HG02798 (cell line): ENCODE results near the gene HUNK.

Experiments
- ATAC-seq: cut with Tn5 transposase; IDR thresholded peaks from one replicate; pipeline ENCODE4 v1.9.1; 2021; ENCODE audit warnings: mild to moderate bottlenecking; ENCODE audit not compliant: unreplicated experiment, poor library complexity

Gene HUNK

GRCh38 chr21:31894457-31894856 lies 21.6 kb downstream of the HUNK start:
- ATAC-seq: no peak

GRCh38 chr21:31895077-31895835 lies 22.4 kb downstream of the HUNK start:
- no peak for ATAC-seq

- no peak for ATAC-seq
Observed at GRCh38 chr21:31896019-31896418, 23.2 kb downstream of the HUNK start.

GRCh38 chr21:31897311-31897710 lies 24.5 kb downstream of the HUNK start:
- ATAC-seq: no peak

GRCh38 chr21:31898933-31899630 lies 26.3 kb downstream of the HUNK start:
- no peak for ATAC-seq

GRCh38 chr21:31900121-31900895 lies 27.5 kb downstream of the HUNK start:
- no peak for ATAC-seq

- ATAC-seq: no peak
Observed at GRCh38 chr21:31901315-31901714, 28.5 kb downstream of the HUNK start.

GRCh38 chr21:31902438-31902837 lies 29.6 kb downstream of the HUNK start:
- ATAC-seq: no peak

GRCh38 chr21:31903896-31904295 lies 31.1 kb downstream of the HUNK start:
- ATAC-seq: no peak

- ATAC-seq: no peak
Observed at GRCh38 chr21:31905503-31906451, 33.0 kb downstream of the HUNK start.

GRCh38 chr21:31908106-31909031 lies 35.5 kb downstream of the HUNK start:
- no peak for ATAC-seq

- ATAC-seq: no peak
Observed at GRCh38 chr21:31909153-31910073, 36.6 kb downstream of the HUNK start.

GRCh38 chr21:31910074-31910470 lies 37.3 kb downstream of the HUNK start:
- ATAC-seq: no peak

GRCh38 chr21:31911138-31911907 lies 38.5 kb downstream of the HUNK start:
- ATAC-seq: no peak

- ATAC-seq: no peak
Observed at GRCh38 chr21:31912501-31912900, 39.7 kb downstream of the HUNK start.

- no peak for ATAC-seq
Observed at GRCh38 chr21:31913182-31913608, 40.4 kb downstream of the HUNK start.

- ATAC-seq: no peak
Observed at GRCh38 chr21:31914472-31914871, 41.7 kb downstream of the HUNK start.
